Activated CD8-positive, alpha-beta T cell treated with anti-CD3 and anti-CD28 coated beads for 36 hours (primary cell): ENCODE measurements around the gene NNAT. TPM values are rescaled to one million over a fixed set of nuclear protein-coding genes. Genes with fewer than 3 reads are reported as not detected.

Experiments used
- ATAC-seq: fragments of 200-7000 bp; cut with Tn5 transposase; one replicate; pipeline ENCODE4 v1.10.0; 2021; ENCODE audit warnings: mild to moderate bottlenecking, moderate library complexity
- CTCF ChIA-PET: fragments of 350-600 bp; sonication (Branson Sonifier 250); formaldehyde crosslinking; loops from one replicate; lab custom pipeline; 2021; ENCODE audit warnings: antibody characterized with exemption; lab: Charles Lee
- POLR2A ChIA-PET: fragments of 350-600 bp; sonication (Branson Sonifier 250); formaldehyde crosslinking; loops from one replicate; lab custom pipeline; 2021; ENCODE audit warnings: antibody characterized with exemption; lab: Charles Lee
- DNase-seq: peaks from one replicate; pipeline ENCODE4 v3.0.0-alpha.2; 2020
- H3K27ac Mint-ChIP-seq: one replicate; pipeline ENCODE4 v1.8.0; 2021; ENCODE audit warnings: mild to moderate bottlenecking, mixed read lengths
- H3K27me3 Mint-ChIP-seq: one replicate; pipeline ENCODE4 v1.8.0; 2021; ENCODE audit warnings: mixed read lengths
- H3K36me3 Mint-ChIP-seq: one replicate; pipeline ENCODE4 v1.8.0; 2021; ENCODE audit warnings: low read depth, mixed read lengths
- H3K4me1 Mint-ChIP-seq: one replicate; pipeline ENCODE4 v1.8.0; 2021; ENCODE audit warnings: low read depth, mixed read lengths
- H3K4me3 Mint-ChIP-seq: one replicate; pipeline ENCODE4 v1.8.0; 2021; ENCODE audit warnings: mild to moderate bottlenecking, moderate library complexity, mixed read lengths
- H3K9me3 Mint-ChIP-seq: one replicate; pipeline ENCODE4 v1.8.0; 2021; ENCODE audit warnings: mixed read lengths
- intact Hi-C: fragments of 100-400 bp; cut with micrococcal nuclease; formaldehyde crosslinking; loops from one replicate; pipeline ENCODE4 v1.10.0; 2022
- total RNA-seq, 2 experiments: library from RNA; stranded (reverse); gene quantifications; one replicate each; pipeline ENCODE4 v1.2.3, GENCODE V29; 2021
- TF ChIP-seq, protein P1 (sequence below): fragments of 200-600 bp; IDR thresholded peaks from one replicate; pipeline ENCODE4 v1.8.0; 2022; ENCODE audit warnings: antibody characterized with exemption, mild to moderate bottlenecking

The NNAT gene
- total RNA-seq, 2 experiments from 2014 or later, result 0.47 TPM; not detected in 1

DNA sequence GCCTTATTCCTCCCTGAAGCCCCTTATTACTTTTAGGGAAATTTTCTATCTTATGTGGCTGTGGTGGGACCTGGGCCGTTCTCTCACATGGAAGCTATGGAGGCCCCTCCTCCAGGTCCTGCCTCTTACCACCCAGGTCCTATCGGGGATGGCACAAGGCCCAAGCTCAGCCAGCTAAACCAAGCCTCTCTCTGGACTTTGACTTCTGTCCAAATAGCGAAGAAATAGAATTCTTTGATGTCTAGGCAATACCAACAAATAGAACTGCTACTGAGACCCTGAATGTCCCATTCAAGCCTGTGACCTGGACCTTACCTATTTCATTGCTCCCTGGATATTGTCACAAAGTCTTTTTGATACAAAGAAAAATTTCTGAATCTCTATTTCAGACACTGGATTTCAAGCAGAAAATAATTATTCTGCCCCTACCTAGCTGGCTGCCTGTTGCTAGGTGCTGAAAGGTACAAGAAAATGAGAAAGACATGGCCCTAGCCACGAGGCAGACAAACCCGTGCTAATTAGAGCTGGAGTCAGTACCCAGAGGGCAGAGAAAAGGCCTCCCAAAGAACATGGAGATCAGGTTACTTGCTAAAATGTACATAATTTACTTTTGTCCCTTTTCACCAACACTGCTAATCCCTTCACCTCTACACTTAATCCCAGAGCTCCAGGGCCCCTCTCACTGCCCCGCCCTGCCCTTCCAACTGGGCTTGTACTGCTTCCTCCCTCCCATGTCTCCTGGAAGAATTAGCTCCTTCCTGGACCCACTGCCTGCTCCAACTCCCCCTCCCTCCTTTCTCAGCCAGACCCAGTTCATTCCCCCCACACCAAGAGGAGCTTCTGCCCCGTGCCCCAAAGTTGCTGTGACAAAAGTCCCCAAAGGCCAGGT, 15.5 kb upstream of the NNAT start:
- Mint-ChIP-seq H3K4me1 (no peaks in the 10 kb centered on the region), H3K27me3 (no peaks in the 10 kb centered on the region), H3K36me3 (peaks cover 5% of the 10 kb centered on the region), H3K9me3 (no peaks in the 10 kb centered on the region), H3K27ac (no peak overlapping the region), H3K4me3 (no peak overlapping the region)
- CTCF ChIA-PET, result interaction anchor here (1.4 kb wide), 1 partner anchor 27 kb away, joined by 3 read pairs; no protein-coding TSS in a partner anchor
- DNase-seq (no peak), ATAC-seq (no peak)
- TF ChIP-seq, protein P1, sequence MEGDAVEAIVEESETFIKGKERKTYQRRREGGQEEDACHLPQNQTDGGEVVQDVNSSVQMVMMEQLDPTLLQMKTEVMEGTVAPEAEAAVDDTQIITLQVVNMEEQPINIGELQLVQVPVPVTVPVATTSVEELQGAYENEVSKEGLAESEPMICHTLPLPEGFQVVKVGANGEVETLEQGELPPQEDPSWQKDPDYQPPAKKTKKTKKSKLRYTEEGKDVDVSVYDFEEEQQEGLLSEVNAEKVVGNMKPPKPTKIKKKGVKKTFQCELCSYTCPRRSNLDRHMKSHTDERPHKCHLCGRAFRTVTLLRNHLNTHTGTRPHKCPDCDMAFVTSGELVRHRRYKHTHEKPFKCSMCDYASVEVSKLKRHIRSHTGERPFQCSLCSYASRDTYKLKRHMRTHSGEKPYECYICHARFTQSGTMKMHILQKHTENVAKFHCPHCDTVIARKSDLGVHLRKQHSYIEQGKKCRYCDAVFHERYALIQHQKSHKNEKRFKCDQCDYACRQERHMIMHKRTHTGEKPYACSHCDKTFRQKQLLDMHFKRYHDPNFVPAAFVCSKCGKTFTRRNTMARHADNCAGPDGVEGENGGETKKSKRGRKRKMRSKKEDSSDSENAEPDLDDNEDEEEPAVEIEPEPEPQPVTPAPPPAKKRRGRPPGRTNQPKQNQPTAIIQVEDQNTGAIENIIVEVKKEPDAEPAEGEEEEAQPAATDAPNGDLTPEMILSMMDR, result no peak
- POLR2A ChIA-PET, result no interaction called here
- intact Hi-C loops, result no loop called here

DNA sequence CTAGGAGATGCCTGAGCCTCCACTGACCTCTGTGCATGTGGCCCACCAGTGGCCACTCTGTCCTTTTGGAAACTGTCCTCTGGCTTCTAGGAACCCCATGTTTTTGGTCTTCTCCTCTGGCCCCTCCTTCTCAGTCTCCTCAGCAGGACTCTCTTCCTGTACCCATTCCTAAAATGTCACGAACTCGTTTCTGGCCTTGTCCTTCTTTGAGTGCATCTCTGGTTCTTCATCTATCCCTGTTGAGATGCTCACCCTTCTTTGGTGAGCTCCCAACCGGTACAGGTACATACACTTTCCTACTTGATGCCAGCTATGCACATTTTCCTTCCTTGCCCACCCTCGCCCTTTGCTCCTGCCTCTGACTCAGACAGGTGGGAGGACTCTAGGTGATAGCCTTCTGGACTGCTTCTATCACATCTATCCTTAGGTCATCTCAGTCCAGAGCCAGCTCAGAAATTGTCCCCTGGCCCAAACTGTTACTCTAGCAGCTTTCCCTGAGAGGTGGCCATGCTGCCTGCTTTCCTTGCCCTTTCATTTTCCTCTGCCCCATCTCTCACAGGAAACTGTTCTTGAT, 14.8 kb upstream of the NNAT start:
- H3K4me1 Mint-ChIP-seq, result no peaks in the 10 kb centered on the region

GRCh38 chr20:37510226-37510625, 10.8 kb upstream of the NNAT start:
- intact Hi-C loops, result no loop called here
- CTCF ChIA-PET, result no interaction called here
- TF ChIP-seq, protein P1, result no peak
- peaks cover 3% of the 10 kb centered on the region for H3K4me1 Mint-ChIP-seq
- H3K4me3 Mint-ChIP-seq, result no peak overlapping the region
- no peaks in the 10 kb centered on the region for H3K9me3 Mint-ChIP-seq
- H3K27me3 Mint-ChIP-seq, result no peaks in the 10 kb centered on the region
- no peak overlapping the region for H3K27ac Mint-ChIP-seq
- POLR2A ChIA-PET, result interaction anchor here (1.0 kb wide), 1 partner anchor 211 kb away, joined by 3 read pairs; no protein-coding TSS in a partner anchor
- H3K36me3 Mint-ChIP-seq, result peaks cover 13% of the 10 kb centered on the region
- no peak for DNase-seq
- ATAC-seq, result no peak

More for the DNA sequence above, 14.8 kb upstream of the NNAT start:
- intact Hi-C loops, result no loop called here
- TF ChIP-seq, protein P1, result no peak
- H3K27ac Mint-ChIP-seq, result no peak overlapping the region
- ChIA-PET POLR2A (no interaction called here), CTCF (interaction anchor here (1.4 kb wide), 1 partner anchor 26 kb away, joined by 3 read pairs; no protein-coding TSS in a partner anchor)
- no peak overlapping the region for H3K4me3 Mint-ChIP-seq
- no peaks in the 10 kb centered on the region for H3K27me3 Mint-ChIP-seq
- ATAC-seq, result no peak
- no peak for DNase-seq
- no peaks in the 10 kb centered on the region for H3K9me3 Mint-ChIP-seq
- peaks cover 8% of the 10 kb centered on the region for H3K36me3 Mint-ChIP-seq

DNA sequence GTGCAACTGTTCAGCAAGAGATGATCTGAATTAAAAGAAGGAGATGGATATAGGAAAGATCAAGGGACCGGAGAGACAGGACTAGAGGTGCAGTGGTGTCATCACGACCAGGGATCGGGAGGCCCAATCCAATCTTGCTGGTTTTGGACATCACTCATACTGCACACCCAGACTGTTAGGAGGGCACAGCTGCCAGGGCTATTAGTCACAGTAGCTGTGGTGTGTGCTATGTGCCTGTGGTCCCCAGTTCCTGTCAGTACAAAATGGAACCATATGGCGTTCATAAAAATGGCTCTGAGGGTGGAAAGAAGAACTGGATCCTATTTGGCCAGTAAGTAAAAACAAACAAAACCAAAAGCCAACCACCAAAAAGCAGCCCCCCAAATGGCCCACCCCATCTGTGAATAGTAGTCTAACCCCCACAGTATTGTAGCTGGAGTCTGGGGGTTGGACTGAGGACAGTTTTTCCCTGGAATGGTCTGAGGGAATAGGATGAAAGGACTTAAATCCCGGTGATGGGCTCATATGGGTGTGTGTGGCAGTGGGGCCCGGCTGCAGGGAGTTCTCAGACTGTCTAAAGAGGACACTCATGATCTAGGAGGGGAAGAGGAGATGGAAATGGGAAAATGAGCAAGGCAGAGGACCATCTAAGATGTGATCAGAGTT, 9.3 kb upstream of the NNAT start:
- intact Hi-C loops, result no loop called here
- Mint-ChIP-seq H3K4me3 (no peak overlapping the region), H3K36me3 (peaks cover 13% of the 10 kb centered on the region), H3K9me3 (no peaks in the 10 kb centered on the region), H3K27me3 (no peaks in the 10 kb centered on the region), H3K27ac (no peak overlapping the region), H3K4me1 (peaks cover 9% of the 10 kb centered on the region)
- CTCF ChIA-PET, result interaction anchor here (1.9 kb wide), 1 partner anchor 23 kb away, joined by 4 read pairs; no protein-coding TSS in a partner anchor
- POLR2A ChIA-PET, result no interaction called here
- DNase-seq (no peak), ATAC-seq (no peak)
- TF ChIP-seq, protein P1, result no peak
